Fibroblast of lung (primary cell): ENCODE results near the gene NBEA. TPM values are rescaled to one million over a fixed set of nuclear protein-coding genes. Genes with fewer than 3 reads are reported as not detected.

ENCODE experiments used
- DNase-seq, 2 donors: peaks; one replicate each; pipeline versions ENCODE4 v3.0.0 to v3.0.0-alpha.2; 2010; ENCODE audit warnings: low read depth in 2 of 2
- H2AFZ ChIP-seq: 2 replicates; pipeline ENCODE4 v1.5.1; 2012; ENCODE audit warnings: low read length, control low read depth, inconsistent platforms
- H3K27ac ChIP-seq: 2 replicates; pipeline ENCODE4 v1.5.1; 2011; ENCODE audit warnings: low read length, control low read depth; ENCODE audit not compliant: insufficient read depth
- H3K27me3 ChIP-seq: 2 replicates; pipeline ENCODE4 v1.5.1; 2011; ENCODE audit warnings: mild to moderate bottlenecking, low read length; ENCODE audit not compliant: control insufficient read depth, insufficient read depth
- H3K36me3 ChIP-seq: 2 replicates; pipeline ENCODE4 v1.5.1; 2011; ENCODE audit warnings: low read length; ENCODE audit not compliant: control insufficient read depth, insufficient read depth
- H3K4me1 ChIP-seq: 2 replicates; pipeline ENCODE4 v1.5.1; 2011; ENCODE audit warnings: low read length; ENCODE audit not compliant: control insufficient read depth, insufficient read depth; ENCODE audit errors: extremely low read depth
- H3K4me2 ChIP-seq: 2 replicates; pipeline ENCODE4 v1.5.1; 2011; ENCODE audit warnings: low read length, control low read depth; ENCODE audit not compliant: insufficient read depth; ENCODE audit errors: extremely low read depth
- H3K4me3 ChIP-seq, 4 experiments: fragments of 200-600 bp in 1 of 4; sonication (generic) in 1 of 4; replicated peaks in 1 of 4; 2 replicates each; pipeline ENCODE4 v1.5.1; 2011 to 2016; ENCODE audit warnings: low read length in 4 of 4, low read depth in 3 of 4, mild to moderate bottlenecking in 3 of 4, control low read depth in 2 of 4, inconsistent platforms in 1 of 4, mixed read lengths in 1 of 4; ENCODE audit not compliant: insufficient read depth in 1 of 4; ENCODE audit errors: control extremely low read depth in 1 of 4
- H3K79me2 ChIP-seq: 2 replicates; pipeline ENCODE4 v1.5.1; 2012; ENCODE audit warnings: mild to moderate bottlenecking, low read length, inconsistent platforms; ENCODE audit not compliant: control insufficient read depth, insufficient read depth
- H3K9ac ChIP-seq: 2 replicates; pipeline ENCODE4 v1.5.1; 2011; ENCODE audit warnings: mild to moderate bottlenecking, low read length, control low read depth; ENCODE audit not compliant: insufficient read depth
- H3K9me3 ChIP-seq: 2 replicates; pipeline ENCODE4 v1.5.1; 2012; ENCODE audit warnings: low read depth, low read length; ENCODE audit not compliant: control insufficient read depth, insufficient read depth
- H4K20me1 ChIP-seq: 2 replicates; pipeline ENCODE4 v1.5.1; 2011; ENCODE audit warnings: low read length; ENCODE audit not compliant: control insufficient read depth, insufficient read depth; ENCODE audit errors: extremely low read depth
- EZH2 ChIP-seq: IDR thresholded peaks from 2 replicates; pipeline ENCODE4 v1.5.1; 2012; ENCODE audit warnings: low read length, control low read depth, mild to moderate bottlenecking; ENCODE audit errors: missing control alignments
- polyA plus RNA-seq, 2 donors: library from polyadenylated mRNA; depleted of rRNA in 1 of 2; stranded (reverse) in 1 of 2; unstranded in 1 of 2; fragments of >200 nt; gene quantifications; 2 replicates each; pipeline ENCODE4 v1.2.1, GENCODE V29; 2011 to 2012; ENCODE audit warnings: missing spikeins in 1 of 2
- total RNA-seq: library from RNA; depleted of rRNA; stranded (reverse); fragments of >200 nt; gene quantifications from 2 replicates; pipeline ENCODE4 v1.2.1, GENCODE V29; 2014
- TF ChIP-seq, protein P1 (sequence below), 2 donors: IDR thresholded peaks in 1 of 2; conservative IDR thresholded peaks in 1 of 2; 1 replicate in 1 of 2; 2 replicates in 1 of 2; pipeline ENCODE4 v1.5.1; 2011 to 2012; ENCODE audit warnings: low read length in 2 of 2, control low read depth in 1 of 2, inconsistent platforms in 1 of 2, low read depth in 1 of 2, mild to moderate bottlenecking in 1 of 2

The NBEA gene
- total and polyA plus RNA-seq, 2 donors (not counting 1 experiment from before 2014, with no cell fraction given): 3.6 to 7.8 TPM

DNA sequence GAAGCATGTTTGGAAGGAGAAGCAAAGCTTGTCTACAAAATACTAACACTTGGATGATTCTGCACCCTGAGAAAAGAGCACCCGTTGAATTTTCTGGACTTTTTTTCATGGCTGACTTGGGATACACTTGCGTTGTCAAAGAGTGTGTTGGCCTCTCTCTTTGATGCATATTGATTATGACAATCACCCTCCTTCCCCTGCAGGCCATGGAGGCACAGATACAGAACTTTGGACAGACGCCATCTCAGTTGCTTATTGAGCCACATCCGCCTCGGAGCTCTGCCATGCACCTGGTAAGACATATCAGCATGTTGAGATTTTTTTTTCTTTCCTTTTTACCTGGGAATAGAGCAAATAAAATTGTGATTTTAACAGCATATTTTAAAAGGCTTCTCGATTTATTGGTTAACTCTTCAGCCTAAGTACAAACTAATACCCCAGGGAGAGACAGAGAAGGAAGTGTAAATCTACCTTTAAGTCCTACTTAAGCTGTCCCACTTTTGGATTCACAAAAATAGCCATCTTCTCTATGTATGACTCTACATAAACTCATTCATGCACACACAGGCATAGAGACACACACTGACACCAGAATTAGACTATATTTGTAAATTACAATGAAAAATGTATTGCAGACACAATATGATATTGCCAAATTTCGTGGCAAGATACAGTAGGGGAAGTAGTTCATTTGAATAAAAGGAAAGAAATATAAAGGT, 704.1 kb downstream of the NBEA start:
- no peak for DNase-seq
- no peaks in the 10 kb centered on the region for H4K20me1 ChIP-seq
- no peaks in the 10 kb centered on the region for H3K9me3 ChIP-seq
- no peak overlapping the region for H3K4me3 ChIP-seq
- H3K9ac ChIP-seq: no peak overlapping the region
- H3K4me2 ChIP-seq: no peak overlapping the region
- H3K36me3 ChIP-seq: no peaks in the 10 kb centered on the region
- TF ChIP-seq, protein P1, sequence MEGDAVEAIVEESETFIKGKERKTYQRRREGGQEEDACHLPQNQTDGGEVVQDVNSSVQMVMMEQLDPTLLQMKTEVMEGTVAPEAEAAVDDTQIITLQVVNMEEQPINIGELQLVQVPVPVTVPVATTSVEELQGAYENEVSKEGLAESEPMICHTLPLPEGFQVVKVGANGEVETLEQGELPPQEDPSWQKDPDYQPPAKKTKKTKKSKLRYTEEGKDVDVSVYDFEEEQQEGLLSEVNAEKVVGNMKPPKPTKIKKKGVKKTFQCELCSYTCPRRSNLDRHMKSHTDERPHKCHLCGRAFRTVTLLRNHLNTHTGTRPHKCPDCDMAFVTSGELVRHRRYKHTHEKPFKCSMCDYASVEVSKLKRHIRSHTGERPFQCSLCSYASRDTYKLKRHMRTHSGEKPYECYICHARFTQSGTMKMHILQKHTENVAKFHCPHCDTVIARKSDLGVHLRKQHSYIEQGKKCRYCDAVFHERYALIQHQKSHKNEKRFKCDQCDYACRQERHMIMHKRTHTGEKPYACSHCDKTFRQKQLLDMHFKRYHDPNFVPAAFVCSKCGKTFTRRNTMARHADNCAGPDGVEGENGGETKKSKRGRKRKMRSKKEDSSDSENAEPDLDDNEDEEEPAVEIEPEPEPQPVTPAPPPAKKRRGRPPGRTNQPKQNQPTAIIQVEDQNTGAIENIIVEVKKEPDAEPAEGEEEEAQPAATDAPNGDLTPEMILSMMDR (conservative IDR thresholded peaks at IDR 0.05 in 1 of 2, IDR thresholded peaks at IDR 0.05 in 1 of 2; ENCODE audit: low read depth in 1 of 2, low read length in 2 of 2): no peak
- TF ChIP-seq EZH2: no peak
- H3K79me2 ChIP-seq: no peaks in the 10 kb centered on the region
- H3K27me3 ChIP-seq: no peaks in the 10 kb centered on the region
- no peak overlapping the region for H3K27ac ChIP-seq
- no peak overlapping the region for H2AFZ ChIP-seq
- no peaks in the 10 kb centered on the region for H3K4me1 ChIP-seq

DNA sequence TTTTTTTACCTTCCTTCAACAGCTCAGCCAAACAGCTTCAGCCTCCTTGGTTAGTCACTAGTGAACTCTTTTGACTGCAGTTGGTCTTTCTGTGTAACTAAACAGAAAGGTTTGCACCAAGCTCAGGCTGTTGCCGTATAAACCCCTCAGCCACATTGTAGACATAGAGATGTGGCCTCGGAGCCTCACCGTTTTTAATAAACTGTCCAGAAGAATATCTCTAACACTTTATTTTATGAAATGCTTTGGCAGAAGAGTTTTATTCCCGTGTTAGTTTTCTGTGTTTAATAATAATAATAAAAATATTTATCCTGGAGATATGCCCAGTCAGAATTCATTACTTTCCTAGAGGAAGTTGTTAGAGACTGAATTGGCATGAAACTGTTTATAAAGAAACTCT, 706.1 kb downstream of the NBEA start:
- TF ChIP-seq, protein P1 (conservative IDR thresholded peaks at IDR 0.05 in 1 of 2, IDR thresholded peaks at IDR 0.05 in 1 of 2; ENCODE audit: low read depth in 1 of 2, low read length in 2 of 2): no peak
- no peak for TF ChIP-seq EZH2
- peak; percentile 10 to 53 for DNase-seq
- H3K27ac ChIP-seq: no peak overlapping the region

DNA sequence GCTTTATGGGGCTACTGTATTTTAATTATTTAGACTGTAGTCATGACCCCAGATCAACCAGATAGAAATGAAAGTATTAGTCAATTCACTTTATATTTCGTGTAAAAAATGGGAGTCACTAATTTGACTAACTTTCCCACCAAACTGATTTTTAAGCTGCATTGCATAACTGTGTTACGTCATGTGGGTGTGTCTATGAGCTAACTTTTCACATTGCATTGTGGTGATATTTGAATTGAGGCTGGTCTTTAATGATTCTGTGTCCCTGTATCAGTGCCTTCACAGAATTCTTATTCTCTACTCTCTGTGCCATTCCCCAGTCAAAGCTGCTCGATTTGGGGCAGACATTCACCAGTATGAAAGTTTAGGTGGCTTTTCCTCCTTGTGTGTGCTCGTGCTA, 707.1 kb downstream of the NBEA start:
- H3K9ac ChIP-seq: no peak overlapping the region
- no peaks in the 10 kb centered on the region for H3K4me1 ChIP-seq
- H3K27ac ChIP-seq: no peak overlapping the region
- H3K27me3 ChIP-seq: no peaks in the 10 kb centered on the region
- no peaks in the 10 kb centered on the region for H3K36me3 ChIP-seq
- H3K4me2 ChIP-seq: no peak overlapping the region
- TF ChIP-seq, protein P1 (conservative IDR thresholded peaks at IDR 0.05 in 1 of 2, IDR thresholded peaks at IDR 0.05 in 1 of 2; ENCODE audit: low read depth in 1 of 2, low read length in 2 of 2): no peak
- no peak for TF ChIP-seq EZH2
- no peaks in the 10 kb centered on the region for H4K20me1 ChIP-seq
- no peaks in the 10 kb centered on the region for H3K9me3 ChIP-seq
- DNase-seq: peak; percentile 4 to 50
- no peak overlapping the region for H2AFZ ChIP-seq
- no peaks in the 10 kb centered on the region for H3K79me2 ChIP-seq
- H3K4me3 ChIP-seq: no peak overlapping the region

More for the DNA sequence above, 706.1 kb downstream of the NBEA start:
- no peaks in the 10 kb centered on the region for H3K79me2 ChIP-seq
- no peaks in the 10 kb centered on the region for H3K27me3 ChIP-seq
- no peaks in the 10 kb centered on the region for H4K20me1 ChIP-seq
- H3K4me2 ChIP-seq: no peak overlapping the region
- H3K9ac ChIP-seq: no peak overlapping the region
- H3K4me1 ChIP-seq: no peaks in the 10 kb centered on the region
- no peak overlapping the region for H2AFZ ChIP-seq
- no peaks in the 10 kb centered on the region for H3K9me3 ChIP-seq
- H3K4me3 ChIP-seq: no peak overlapping the region
- no peaks in the 10 kb centered on the region for H3K36me3 ChIP-seq
